ENCODE data around the gene NTM.
A peak's percentile ranks its signal among the peaks of the same experiment; 100 is the strongest.

The NTM gene

DNA sequence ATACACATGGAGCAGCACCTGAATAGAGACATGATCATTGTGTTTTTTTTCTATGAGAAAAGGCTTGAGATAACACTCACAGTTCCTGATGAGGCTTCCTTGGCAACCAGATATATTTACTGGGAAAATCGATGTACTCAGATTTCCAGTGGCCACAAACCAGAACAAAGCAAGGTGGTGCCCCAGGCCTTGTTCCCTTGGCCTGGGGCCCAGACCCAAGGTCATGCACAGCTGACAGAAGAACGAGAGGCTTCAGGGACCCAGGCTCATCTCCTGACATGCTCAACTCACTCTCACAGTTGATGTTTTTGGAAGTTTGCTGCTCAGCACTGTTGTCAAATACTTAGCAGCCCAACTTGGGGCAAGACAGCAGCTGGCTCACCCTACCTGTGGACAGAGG lies 281.8 kb downstream of the NTM start:
- Histone ChIP-seq H2AFZ (ENCODE audit: low read length) (no peak overlapping the region), H3K36me3 (ENCODE audit: insufficient read depth, low read length) (no peaks in the 10 kb centered on the region), H3K27me3 (ENCODE audit: insufficient read depth, low read length, poor library complexity, severe bottlenecking) (no peaks in the 10 kb centered on the region), H3K9me2 (replicated peaks; ENCODE audit: low read depth, low read length) (no peaks in the 10 kb centered on the region), H3K4me2 (ENCODE audit: low read depth, low read length, poor library complexity, severe bottlenecking) (peak overlapping the region; percentile 5), H3K4me1 (ENCODE audit: insufficient read depth, low read length, poor library complexity, severe bottlenecking) (peaks cover 84% of the 10 kb centered on the region), H4K20me1 (ENCODE audit: insufficient read depth, low read length, poor library complexity, severe bottlenecking) (no peaks in the 10 kb centered on the region), H3K9ac (ENCODE audit: low read depth, low read length, poor library complexity, severe bottlenecking) (peak overlapping the region; percentile 55), H3K4me3 (ENCODE audit: low read length, poor library complexity, severe bottlenecking) (no peak overlapping the region), H3K9me3 (ENCODE audit: insufficient read depth, low read depth, low read length) (no peaks in the 10 kb centered on the region), H3K79me2 (ENCODE audit: insufficient read depth, low read length) (peaks cover 21% of the 10 kb centered on the region), H3F3A (ENCODE audit: low read depth) (no peaks in the 10 kb centered on the region)
- TF ChIP-seq, protein P1, sequence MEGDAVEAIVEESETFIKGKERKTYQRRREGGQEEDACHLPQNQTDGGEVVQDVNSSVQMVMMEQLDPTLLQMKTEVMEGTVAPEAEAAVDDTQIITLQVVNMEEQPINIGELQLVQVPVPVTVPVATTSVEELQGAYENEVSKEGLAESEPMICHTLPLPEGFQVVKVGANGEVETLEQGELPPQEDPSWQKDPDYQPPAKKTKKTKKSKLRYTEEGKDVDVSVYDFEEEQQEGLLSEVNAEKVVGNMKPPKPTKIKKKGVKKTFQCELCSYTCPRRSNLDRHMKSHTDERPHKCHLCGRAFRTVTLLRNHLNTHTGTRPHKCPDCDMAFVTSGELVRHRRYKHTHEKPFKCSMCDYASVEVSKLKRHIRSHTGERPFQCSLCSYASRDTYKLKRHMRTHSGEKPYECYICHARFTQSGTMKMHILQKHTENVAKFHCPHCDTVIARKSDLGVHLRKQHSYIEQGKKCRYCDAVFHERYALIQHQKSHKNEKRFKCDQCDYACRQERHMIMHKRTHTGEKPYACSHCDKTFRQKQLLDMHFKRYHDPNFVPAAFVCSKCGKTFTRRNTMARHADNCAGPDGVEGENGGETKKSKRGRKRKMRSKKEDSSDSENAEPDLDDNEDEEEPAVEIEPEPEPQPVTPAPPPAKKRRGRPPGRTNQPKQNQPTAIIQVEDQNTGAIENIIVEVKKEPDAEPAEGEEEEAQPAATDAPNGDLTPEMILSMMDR (conservative IDR thresholded peaks at IDR 0.05; ENCODE audit: low read length): no peak
- TF ChIP-seq EZH2phosphoT487 (IDR thresholded peaks at IDR 0.05; ENCODE audit: borderline replicate concordance): no peak

DNA sequence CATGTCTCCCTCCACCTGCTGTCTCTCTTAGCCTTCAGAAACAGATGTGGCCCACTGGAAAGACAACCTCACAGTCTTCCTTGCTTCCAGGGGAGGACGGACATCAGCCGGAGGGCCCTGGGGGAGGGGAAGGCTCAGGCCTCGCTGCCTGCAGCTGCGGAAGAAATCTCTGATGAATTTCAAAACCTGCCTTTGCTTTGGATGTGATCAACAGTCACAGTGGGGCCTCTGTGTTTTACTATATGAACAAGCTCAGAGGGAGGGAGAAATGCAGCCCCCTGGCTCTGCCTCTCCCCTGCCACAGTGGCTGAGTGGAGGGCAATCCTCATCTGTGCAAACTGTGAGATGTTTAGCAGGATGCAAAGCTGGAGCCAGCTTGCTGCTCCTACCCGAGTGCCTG lies 282.8 kb downstream of the NTM start:
- Histone ChIP-seq H4K20me1 (ENCODE audit: insufficient read depth, low read length, poor library complexity, severe bottlenecking) (no peaks in the 10 kb centered on the region), H2AFZ (ENCODE audit: low read length) (no peak overlapping the region), H3K4me2 (ENCODE audit: low read depth, low read length, poor library complexity, severe bottlenecking) (no peak overlapping the region), H3F3A (ENCODE audit: low read depth) (peaks cover 4% of the 10 kb centered on the region; the same call in 1 of the 2 replicates), H3K27me3 (ENCODE audit: insufficient read depth, low read length, poor library complexity, severe bottlenecking) (no peaks in the 10 kb centered on the region), H3K9me3 (ENCODE audit: insufficient read depth, low read depth, low read length) (no peaks in the 10 kb centered on the region), H3K4me3 (ENCODE audit: low read length, poor library complexity, severe bottlenecking) (no peak overlapping the region), H3K36me3 (ENCODE audit: insufficient read depth, low read length) (no peaks in the 10 kb centered on the region), H3K9me2 (replicated peaks; ENCODE audit: low read depth, low read length) (no peaks in the 10 kb centered on the region), H3K4me1 (ENCODE audit: insufficient read depth, low read length, poor library complexity, severe bottlenecking) (peaks cover 85% of the 10 kb centered on the region), H3K79me2 (ENCODE audit: insufficient read depth, low read length) (peaks cover 31% of the 10 kb centered on the region), H3K9ac (ENCODE audit: low read depth, low read length, poor library complexity, severe bottlenecking) (peak overlapping the region; percentile 55)
- TF ChIP-seq, protein P1 (conservative IDR thresholded peaks at IDR 0.05; ENCODE audit: low read length): no peak
- TF ChIP-seq EZH2phosphoT487 (IDR thresholded peaks at IDR 0.05; ENCODE audit: borderline replicate concordance): no peak

DNA sequence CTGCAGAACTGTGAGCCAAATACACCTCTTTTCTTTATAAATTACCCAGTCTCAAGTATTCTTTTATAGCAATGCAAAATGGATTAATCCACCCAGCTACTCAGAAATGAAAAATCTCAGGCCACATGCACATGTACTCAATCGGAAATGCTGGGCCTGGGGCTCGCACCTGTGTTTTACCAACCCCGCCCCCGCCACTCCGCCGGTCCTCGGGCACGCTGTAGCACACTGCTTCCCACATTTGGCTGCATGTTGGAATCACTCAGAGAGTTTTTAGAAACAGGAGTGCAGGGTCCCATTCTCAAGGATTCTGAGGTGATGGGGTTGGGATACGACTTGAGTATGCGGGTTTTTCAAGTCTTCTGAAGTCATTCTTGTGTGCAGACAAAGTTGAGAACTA lies 284.4 kb downstream of the NTM start:
- H3F3A ChIP-seq (ENCODE audit: low read depth): peaks cover 13% of the 10 kb centered on the region; the same call in 1 of the 2 replicates
- no peaks in the 10 kb centered on the region for H4K20me1 ChIP-seq (ENCODE audit: insufficient read depth, low read length, poor library complexity, severe bottlenecking)
- H3K36me3 ChIP-seq (ENCODE audit: insufficient read depth, low read length): no peaks in the 10 kb centered on the region
- H3K4me1 ChIP-seq (ENCODE audit: insufficient read depth, low read length, poor library complexity, severe bottlenecking): peaks cover 85% of the 10 kb centered on the region
- H3K9me3 ChIP-seq (ENCODE audit: insufficient read depth, low read depth, low read length): no peaks in the 10 kb centered on the region
- TF ChIP-seq, protein P1 (conservative IDR thresholded peaks at IDR 0.05; ENCODE audit: low read length): no peak
- no peak for TF ChIP-seq EZH2phosphoT487 (IDR thresholded peaks at IDR 0.05; ENCODE audit: borderline replicate concordance)
- H3K4me2 ChIP-seq (ENCODE audit: low read depth, low read length, poor library complexity, severe bottlenecking): peak overlapping the region; percentile 83
- peak overlapping the region; percentile 96 for H3K9ac ChIP-seq (ENCODE audit: low read depth, low read length, poor library complexity, severe bottlenecking)
- no peaks in the 10 kb centered on the region for H3K27me3 ChIP-seq (ENCODE audit: insufficient read depth, low read length, poor library complexity, severe bottlenecking)
- no peaks in the 10 kb centered on the region for H3K9me2 ChIP-seq (replicated peaks; ENCODE audit: low read depth, low read length)
- H2AFZ ChIP-seq (ENCODE audit: low read length): no peak overlapping the region
- H3K79me2 ChIP-seq (ENCODE audit: insufficient read depth, low read length): peaks cover 36% of the 10 kb centered on the region
- peak overlapping the region; percentile 75 for H3K4me3 ChIP-seq (ENCODE audit: low read length, poor library complexity, severe bottlenecking)

Data from Loucy (cell line).